Heart left ventricle (tissue), 16 donors: ENCODE measurements around the gene TCAF1. TPM values are rescaled to one million over a fixed set of nuclear protein-coding genes. Genes with fewer than 3 reads are reported as not detected.
A peak's percentile ranks its signal among the peaks of the same experiment; 100 is the strongest.

Experiments
- ATAC-seq, 4 donors: fragments of 200-7000 bp; cut with Tn5 transposase; one replicate each; pipeline ENCODE4 v1.9.1; 2020 to 2022; ENCODE audit warnings: moderate library complexity in 4 of 4, mild to moderate bottlenecking in 3 of 4, moderate number of reproducible peaks in 1 of 4
- DNase-seq, 5 donors: peaks; one replicate each; pipeline ENCODE4 v3.0.0-alpha.2; 2020
- H3K27ac ChIP-seq, 12 donors: fragments of 200-600 bp; sonication (generic) in 4 of 12; one replicate each; pipeline versions ENCODE4 v1.5.0 to v1.8.0; 2016 to 2022; ENCODE audit warnings: mild to moderate bottlenecking in 2 of 12
- H3K27me3 ChIP-seq, 9 donors: fragments of 200-600 bp; sonication (generic) in 2 of 9; one replicate each; pipeline versions ENCODE4 v1.5.1 to v1.8.0; 2016 to 2022; ENCODE audit warnings: mild to moderate bottlenecking in 3 of 9
- H3K36me3 ChIP-seq, 9 donors: fragments of 200-600 bp; sonication (generic) in 2 of 9; one replicate each; pipeline versions ENCODE4 v1.5.0 to v1.8.0; 2018 to 2022; ENCODE audit warnings: mild to moderate bottlenecking in 2 of 9
- H3K4me1 ChIP-seq, 12 donors: fragments of 200-600 bp; sonication (generic) in 4 of 12; one replicate each; pipeline versions ENCODE4 v1.5.0 to v1.8.0; 2016 to 2022; ENCODE audit warnings: mild to moderate bottlenecking in 3 of 12
- H3K4me3 ChIP-seq, 12 donors: fragments of 200-600 bp; sonication (generic) in 4 of 12; one replicate each; pipeline versions ENCODE4 v1.5.0 to v1.8.0; 2017 to 2022; ENCODE audit warnings: mild to moderate bottlenecking in 9 of 12, moderate library complexity in 4 of 12
- H3K9me3 ChIP-seq, 12 donors: fragments of 200-600 bp; sonication (generic) in 4 of 12; one replicate each; pipeline versions ENCODE4 v1.5.0 to v1.8.0; 2016 to 2022; ENCODE audit warnings: mild to moderate bottlenecking in 1 of 12
- POLR2A ChIP-seq, 2 donors: fragments of 450-650 bp; IDR thresholded peaks; one replicate each; pipeline ENCODE4 v1.6.1; 2017; ENCODE audit warnings: antibody characterized with exemption in 2 of 2, mild to moderate bottlenecking in 2 of 2, moderate library complexity in 2 of 2
- WGBS, 4 donors: extraction: QIAGEN DNeasy Blood & Tissue Kit in 2 of 4; methylation state at CpG; one replicate each; pipeline versions ENCODE4 v1.1.5 to v1.1.7; 2013 to 2018; 5-methylcytosine and 5-hydroxymethylcytosine counted together
- intact Hi-C, 10 donors: fragments of 100-400 bp; cut with DNase I; formaldehyde crosslinking; loops; one replicate each; pipeline versions ENCODE4 v1.11.1 to v1.14.2; 2022
- polyA plus RNA-seq, 2 donors: library from polyadenylated mRNA; stranded (reverse); fragments of 200-250 nt; gene quantifications; one replicate each; pipeline ENCODE4 v1.2.3, GENCODE V29; 2013
- total RNA-seq, 9 donors: library from RNA; depleted of rRNA in 2 of 9; stranded (reverse); fragments of >200 nt in 2 of 9; fragmentation: NEBNext Ultra II Directional in 3 of 9; extraction: Animal tissue kit (Norgen Biotek cat#: 25700) in 3 of 9; gene quantifications; one replicate each; pipeline versions ENCODE4 v1.1.0 to v1.2.4, GENCODE V29; 2016 to 2023
- TF ChIP-seq, protein P1 (sequence below), 12 donors: fragments of 200-600 bp; sonication (generic) in 4 of 12; IDR thresholded peaks; one replicate each; pipeline versions ENCODE4 v1.5.0 to v1.8.0; 2018 to 2022; ENCODE audit warnings: antibody characterized with exemption in 12 of 12, mild to moderate bottlenecking in 5 of 12
- donor health status: ischemic (EF 13 %, LVEDD 7.1; RV severe dilation, severe dysfunction).
- donor health status: healthy with polysubstance abuse.
- donor health status: DM: no; HTN: yes; CAD: no.
- donor health status: DM: no; HTN: no; CAD: no.
- donor health status: ischemic (EF 25% LVEDD 6.9; RV normal size, moderate dysfunction).
- donor health status: ischemic (EF 25% LVEDD 5.7; RV mildly dilated, moderate dysfunction).
- donor health status: healthy.
- donor health status: DM: yes; HTN: yes; CAD: no.
- donor health status: ischemic (EF 35%, LVEDD 5.7; RV mildly dilated, moderate dysfunction).
- donor health status: nonischemic (EF 11% LVEDD 7.7; RV severe dilation, severe dysfunction).
- donor health status: DM: yes; HTN: yes; CAD: no.
- donor health status: PGD.
- donor health status: ischemic (EF 29% LVEDD 5.4; RV normal size, mild dysfunction).
- donor health status: nonischemic (EF 23%, LVEDD 6.1; RV moderate dilation, normal function).

Gene TCAF1
- total and polyA plus RNA-seq, 11 donors, result 16.9 to 71.1 (median 55.5) TPM

DNA sequence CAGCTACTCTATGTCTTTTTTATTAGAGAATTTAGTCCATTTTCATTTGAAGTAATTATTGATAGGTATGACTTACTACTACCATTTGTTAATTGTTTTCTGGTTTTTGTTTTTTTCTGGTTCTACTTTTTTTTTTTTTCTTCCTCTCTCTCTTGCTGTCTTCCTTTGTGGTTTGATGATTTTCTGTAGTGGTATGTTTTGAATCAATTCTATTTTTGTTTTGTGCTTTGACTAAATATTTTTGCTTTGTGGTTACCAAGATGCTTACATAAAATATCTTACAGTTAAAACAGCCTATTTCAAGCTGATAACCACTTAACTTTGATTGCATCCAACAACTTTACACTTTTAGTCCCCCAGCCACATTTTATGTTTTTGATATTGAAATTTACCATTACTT is 29.8 kb upstream of the TCAF1 start:
- H3K4me1 ChIP-seq, result no peaks in the 10 kb centered on the region
- H3K4me3 ChIP-seq, result no peak overlapping the region
- peaks cover 0 to 17% (median under 1%) of the 10 kb centered on the region in 12 donors for H3K9me3 ChIP-seq
- H3K36me3 ChIP-seq, result no peaks in the 10 kb centered on the region
- TF ChIP-seq, protein P1, sequence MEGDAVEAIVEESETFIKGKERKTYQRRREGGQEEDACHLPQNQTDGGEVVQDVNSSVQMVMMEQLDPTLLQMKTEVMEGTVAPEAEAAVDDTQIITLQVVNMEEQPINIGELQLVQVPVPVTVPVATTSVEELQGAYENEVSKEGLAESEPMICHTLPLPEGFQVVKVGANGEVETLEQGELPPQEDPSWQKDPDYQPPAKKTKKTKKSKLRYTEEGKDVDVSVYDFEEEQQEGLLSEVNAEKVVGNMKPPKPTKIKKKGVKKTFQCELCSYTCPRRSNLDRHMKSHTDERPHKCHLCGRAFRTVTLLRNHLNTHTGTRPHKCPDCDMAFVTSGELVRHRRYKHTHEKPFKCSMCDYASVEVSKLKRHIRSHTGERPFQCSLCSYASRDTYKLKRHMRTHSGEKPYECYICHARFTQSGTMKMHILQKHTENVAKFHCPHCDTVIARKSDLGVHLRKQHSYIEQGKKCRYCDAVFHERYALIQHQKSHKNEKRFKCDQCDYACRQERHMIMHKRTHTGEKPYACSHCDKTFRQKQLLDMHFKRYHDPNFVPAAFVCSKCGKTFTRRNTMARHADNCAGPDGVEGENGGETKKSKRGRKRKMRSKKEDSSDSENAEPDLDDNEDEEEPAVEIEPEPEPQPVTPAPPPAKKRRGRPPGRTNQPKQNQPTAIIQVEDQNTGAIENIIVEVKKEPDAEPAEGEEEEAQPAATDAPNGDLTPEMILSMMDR (IDR thresholded peaks at IDR 0.05), result no peak
- TF ChIP-seq POLR2A (IDR thresholded peaks at IDR 0.05), result no peak
- DNase-seq (no peak), ATAC-seq (no peak)
- H3K27ac ChIP-seq, result no peak overlapping the region
- intact Hi-C loops, result no loop called here
- H3K27me3 ChIP-seq, result no peaks in the 10 kb centered on the region

DNA sequence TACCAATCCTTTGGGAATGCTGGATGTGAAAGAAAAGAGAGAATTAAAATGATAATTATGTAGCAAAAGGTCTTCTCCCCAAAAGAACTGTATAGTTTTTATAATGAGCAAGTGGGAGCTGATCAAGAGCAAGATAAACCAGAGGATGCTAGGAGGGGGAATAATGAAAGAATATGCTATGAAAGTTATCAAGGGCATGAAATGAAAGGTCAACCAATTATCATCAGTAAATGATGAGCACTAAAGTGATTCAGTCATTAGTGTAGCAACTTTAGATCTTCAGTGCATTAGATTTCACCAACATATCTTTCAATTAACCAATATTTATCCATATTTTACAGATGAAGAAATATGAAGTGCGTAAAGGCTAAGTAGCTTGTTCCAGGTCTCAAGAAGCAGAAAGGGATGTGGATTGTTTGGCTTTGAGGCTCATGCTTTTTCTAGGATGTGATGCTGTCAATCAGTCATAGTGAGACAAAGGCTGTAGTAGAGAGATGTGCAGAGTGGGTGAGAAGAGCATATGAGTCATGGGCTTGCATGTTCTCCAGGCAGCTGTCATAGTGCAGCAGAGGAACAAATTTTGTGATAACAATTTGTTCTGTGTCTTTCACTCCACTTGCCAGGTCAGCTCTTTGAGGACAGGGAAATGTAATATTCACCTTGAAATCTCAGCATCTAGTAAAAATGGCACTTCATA is 27.4 kb upstream of the TCAF1 start:
- Histone ChIP-seq H3K9me3 (peaks cover 0 to 17% (median under 1%) of the 10 kb centered on the region in 12 donors), H3K27me3 (no peaks in the 10 kb centered on the region), H3K4me1 (no peaks in the 10 kb centered on the region), H3K27ac (no peak overlapping the region), H3K36me3 (no peaks in the 10 kb centered on the region), H3K4me3 (no peak overlapping the region)
- ATAC-seq (peak in 2 of 4 donors; percentile 76 to 77), DNase-seq (no peak)
- intact Hi-C loops, result no loop called here
- WGBS, 4 donors, result 95 to 100% (median 97%) methylated on average over 1 of the region's 1 CpG
- TF ChIP-seq, protein P1 (IDR thresholded peaks at IDR 0.05), result no peak
- TF ChIP-seq POLR2A (IDR thresholded peaks at IDR 0.05), result no peak

DNA sequence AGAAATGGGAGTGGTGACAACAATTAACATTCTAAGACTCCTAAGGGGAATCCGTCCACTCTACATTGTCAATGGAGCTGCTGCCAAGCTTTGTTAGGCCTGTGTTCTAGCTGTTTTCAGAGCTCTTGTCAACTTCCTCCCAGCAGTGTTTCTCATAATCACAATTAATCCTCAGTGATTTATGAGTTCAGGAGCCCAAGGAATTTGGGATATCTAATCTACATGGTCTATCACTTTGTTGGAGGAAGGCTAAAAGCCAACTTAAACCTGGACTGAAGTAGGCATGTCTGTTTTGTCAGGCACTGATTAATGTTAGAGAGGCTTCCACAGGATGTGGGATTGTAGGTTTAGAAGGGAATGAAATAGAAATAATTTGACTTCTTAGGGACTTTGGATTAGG is 22.9 kb upstream of the TCAF1 start:
- WGBS, 4 donors, result 44 to 53% (median 52%) methylated on average over 1 of the region's 1 CpG
- H3K27me3 ChIP-seq, result no peaks in the 10 kb centered on the region
- no peaks in the 10 kb centered on the region for H3K4me1 ChIP-seq
- no peak overlapping the region for H3K4me3 ChIP-seq
- TF ChIP-seq, protein P1 (IDR thresholded peaks at IDR 0.05), result no peak
- no peak for TF ChIP-seq POLR2A (IDR thresholded peaks at IDR 0.05)
- no peaks in the 10 kb centered on the region for H3K36me3 ChIP-seq
- intact Hi-C loops, result no loop called here
- ATAC-seq (no peak), DNase-seq (no peak)
- no peak overlapping the region for H3K27ac ChIP-seq
- no peaks in the 10 kb centered on the region for H3K9me3 ChIP-seq

DNA sequence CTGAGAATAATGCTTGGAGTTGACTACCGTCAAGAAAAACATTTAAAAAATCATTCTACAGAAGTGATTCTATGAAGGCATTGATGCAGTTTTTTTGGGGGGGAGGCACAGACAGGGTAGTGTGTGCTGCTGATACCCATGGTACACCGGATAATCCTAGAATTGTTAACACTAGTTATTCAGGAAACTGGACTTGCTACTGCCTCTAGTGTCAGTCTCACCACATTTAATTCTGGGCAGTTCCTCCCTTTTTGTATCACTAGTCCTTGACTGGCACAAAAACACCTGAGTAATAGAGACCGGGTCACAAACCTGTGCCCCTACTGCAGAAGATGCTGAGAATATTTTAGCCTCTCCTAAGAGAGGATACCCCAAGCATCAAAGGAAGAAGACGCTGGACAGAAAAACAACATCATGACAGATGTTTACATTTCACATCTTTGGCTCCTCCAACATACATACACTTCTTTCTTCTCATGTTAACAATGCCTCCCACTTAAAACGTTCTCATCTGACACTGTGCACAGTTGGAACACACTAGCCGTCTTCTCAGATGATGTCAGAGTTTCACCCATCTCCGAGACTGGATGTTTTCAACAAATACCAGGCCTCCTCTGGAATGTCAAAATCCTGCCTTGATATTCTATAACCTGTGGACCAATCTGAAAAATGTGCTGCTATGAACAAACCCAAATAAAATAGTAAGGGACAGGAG is 13.1 kb upstream of the TCAF1 start:
- DNase-seq (no peak), ATAC-seq (no peak)
- Histone ChIP-seq H3K27me3 (no peaks in the 10 kb centered on the region), H3K4me1 (no peaks in the 10 kb centered on the region), H3K9me3 (no peaks in the 10 kb centered on the region), H3K36me3 (no peaks in the 10 kb centered on the region), H3K27ac (no peak overlapping the region), H3K4me3 (no peak overlapping the region)
- TF ChIP-seq, protein P1 (IDR thresholded peaks at IDR 0.05), result no peak
- no peak for TF ChIP-seq POLR2A (IDR thresholded peaks at IDR 0.05)
- 74 to 76% (median 76%) methylated on average over 7 of the region's 7 CpGs for WGBS, 4 donors
- intact Hi-C loops, result no loop called here
